HepG2 (cell line): ENCODE data around the gene RGS11. TPM values are rescaled to one million over a fixed set of nuclear protein-coding genes. Genes with fewer than 3 reads are reported as not detected.

ENCODE experiments used
- ATAC-seq: fragments of 200-7000 bp; cut with Tn5 transposase; 3 replicates; pipeline ENCODE4 v1.9.1; 2020; ENCODE audit warnings: mild to moderate bottlenecking, moderate library complexity
- BruUV-seq: library from RNA; stranded (reverse); fragments of 400-500 nt; replicated peaks from 2 replicates; lab custom pipeline; 2021; lab: Mats Ljungman, UMichigan
- CTCF ChIA-PET: fragments of 300-600 bp; formaldehyde crosslinking; extraction: SDS; loops from one replicate; lab custom pipeline; 2021; ENCODE audit warnings: low total read pairs, inconsistent platforms, low intra/inter-chr PET ratio; lab: Yijun Ruan, JAX
- POLR2A ChIA-PET: fragments of 350-600 bp; sonication (Branson Sonifier 250); formaldehyde crosslinking; loops from one replicate; lab custom pipeline; 2020; ENCODE audit warnings: antibody characterized with exemption, inconsistent platforms; lab: Yijun Ruan, JAX
- DNase-seq: peaks from one replicate; pipeline ENCODE4 v3.0.0-alpha.2; 2015; ENCODE audit warnings: low spot score
- FAIRE-seq: peaks from 3 replicates; lab custom pipeline; 2011; peaks lifted over from hg19 to GRCh38; lab: Jason Lieb, UNC
- H2AFZ ChIP-seq: one replicate; pipeline ENCODE4 v1.6.1; 2011; ENCODE audit warnings: low read length, inconsistent platforms
- H3K27ac ChIP-seq: fragments of 300-600 bp; 3 replicates; pipeline ENCODE4 v1.8.0; 2011; ENCODE audit warnings: mixed run types, mild to moderate bottlenecking, mixed read lengths, low read length, inconsistent platforms; ENCODE audit not compliant: insufficient read depth; ENCODE audit errors: extremely low read length
- H3K27me3 ChIP-seq, 2 experiments: fragments of 200-600 bp in 1 of 2; 2 replicates in 1 of 2; 3 replicates in 1 of 2; pipeline versions ENCODE4 v1.6.0 to v1.8.0; 2011; ENCODE audit warnings: low read length in 2 of 2, mild to moderate bottlenecking in 2 of 2, moderate library complexity in 2 of 2, inconsistent platforms in 1 of 2; ENCODE audit not compliant: insufficient read depth in 2 of 2, control insufficient read depth in 1 of 2
- H3K36me3 ChIP-seq, 2 experiments: fragments of 200-600 bp in 1 of 2; replicated peaks in 1 of 2; 2 replicates in 1 of 2; 3 replicates in 1 of 2; pipeline versions ENCODE4 v1.5.1 to v1.8.0; 2011; ENCODE audit warnings: low read length in 2 of 2, inconsistent platforms in 1 of 2; ENCODE audit not compliant: insufficient read depth in 2 of 2, control insufficient read depth in 1 of 2
- H3K4me1 ChIP-seq: 2 replicates; pipeline ENCODE4 v1.5.1; 2012; ENCODE audit warnings: low read length, inconsistent platforms; ENCODE audit not compliant: insufficient read depth
- H3K4me2 ChIP-seq: 2 replicates; pipeline ENCODE4 v1.6.0; 2011; ENCODE audit warnings: low read depth, low read length, inconsistent platforms
- H3K4me3 ChIP-seq, 3 experiments: fragments of 200-600 bp in 1 of 3; sonication (generic), shearing (Covaris generic) in 1 of 3; replicated peaks in 1 of 3; 2 replicates each; pipeline ENCODE4 v1.5.1; 2011 to 2016; ENCODE audit warnings: low read length in 3 of 3, inconsistent platforms in 2 of 3, low read depth in 2 of 3, mild to moderate bottlenecking in 2 of 3, control low read depth in 1 of 3, mixed read lengths in 1 of 3; ENCODE audit not compliant: insufficient read depth in 1 of 3
- H3K79me2 ChIP-seq: one replicate; pipeline ENCODE4 v1.6.1; 2011; ENCODE audit warnings: low read length, inconsistent platforms; ENCODE audit not compliant: insufficient read depth
- H3K9ac ChIP-seq: 2 replicates; pipeline ENCODE4 v1.6.0; 2011; ENCODE audit warnings: mild to moderate bottlenecking, low read depth, low read length, inconsistent platforms; ENCODE audit not compliant: insufficient read depth
- H3K9me3 ChIP-seq: 2 replicates; pipeline ENCODE4 v1.5.1; 2012; ENCODE audit warnings: mild to moderate bottlenecking, low read length
- H4K20me1 ChIP-seq: 2 replicates; pipeline ENCODE4 v1.6.0; 2011; ENCODE audit warnings: inconsistent platforms, mild to moderate bottlenecking, low read length, moderate library complexity; ENCODE audit not compliant: insufficient read depth
- AFF4 ChIP-seq: sonication (generic); formaldehyde crosslinking; IDR thresholded peaks from 2 replicates; pipeline ENCODE4 v1.4.0; 2020; ENCODE audit warnings: missing genetic modification reagents
- ARID2 ChIP-seq: sonication (generic); formaldehyde crosslinking; IDR thresholded peaks from 2 replicates; pipeline ENCODE4 v1.8.1; 2022; ENCODE audit warnings: mild to moderate bottlenecking, missing genetic modification reagents, borderline replicate concordance
- MAFF ChIP-seq: IDR thresholded peaks from 2 replicates; pipeline ENCODE4 v1.6.1; 2011; ENCODE audit warnings: low read depth, low read length, improper control_type of control experiment
- MEIS1 ChIP-seq: sonication (generic); formaldehyde crosslinking; IDR thresholded peaks from 2 replicates; pipeline ENCODE4 v1.9.0; 2021; ENCODE audit warnings: mild to moderate bottlenecking, missing genetic modification reagents, moderate library complexity, borderline replicate concordance
- POGZ ChIP-seq: sonication (generic); formaldehyde crosslinking; IDR thresholded peaks from 2 replicates; pipeline ENCODE4 v1.4.0; 2020; ENCODE audit warnings: mild to moderate bottlenecking, missing genetic modification reagents
- PREB ChIP-seq: sonication (generic); formaldehyde crosslinking; IDR thresholded peaks from 2 replicates; pipeline ENCODE4 v1.4.0; 2020; ENCODE audit warnings: missing genetic modification reagents
- REST ChIP-seq, 2 experiments: IDR thresholded peaks; 2 replicates each; pipeline ENCODE4 v1.6.1; 2011 to 2012; ENCODE audit warnings: low read length in 2 of 2, borderline replicate concordance in 1 of 2, low read depth in 1 of 2, mild to moderate bottlenecking in 1 of 2, moderate library complexity in 1 of 2
- TGIF2 ChIP-seq: IDR thresholded peaks from 2 replicates; pipeline ENCODE4 v1.6.1; 2016; ENCODE audit warnings: control low read depth, missing compliant biosample characterization
- ZMYM2 ChIP-seq: sonication (generic); formaldehyde crosslinking; IDR thresholded peaks from 2 replicates; pipeline ENCODE4 v1.8.0; 2022; ENCODE audit warnings: mild to moderate bottlenecking, missing genetic modification reagents
- ZNF121 ChIP-seq: sonication (generic); formaldehyde crosslinking; IDR thresholded peaks from 2 replicates; pipeline ENCODE4 v1.5.0; 2020; ENCODE audit warnings: mild to moderate bottlenecking, missing genetic modification reagents
- ZNF292 ChIP-seq: sonication (generic); formaldehyde crosslinking; IDR thresholded peaks from 2 replicates; pipeline ENCODE4 v1.8.1; 2022; ENCODE audit warnings: mild to moderate bottlenecking, low read depth, missing genetic modification reagents, borderline replicate concordance
- ZNF441 ChIP-seq: sonication (generic); formaldehyde crosslinking; IDR thresholded peaks from 2 replicates; pipeline ENCODE4 v1.7.0; 2021; ENCODE audit warnings: missing genetic modification reagents, borderline replicate concordance
- ZNF549 ChIP-seq: sonication (generic); formaldehyde crosslinking; IDR thresholded peaks from 2 replicates; pipeline ENCODE4 v1.5.0; 2020; ENCODE audit warnings: missing genetic modification reagents
- ZNF589 ChIP-seq: sonication (generic); formaldehyde crosslinking; conservative IDR thresholded peaks from 2 replicates; pipeline ENCODE4 v1.8.0; 2022; ENCODE audit warnings: mild to moderate bottlenecking, moderate library complexity, missing genetic modification reagents
- WGBS: methylation state at CpG from one replicate; pipeline ENCODE4 v1.1.6; 2017; ENCODE audit warnings: low lambda C conversion rate; 5-methylcytosine and 5-hydroxymethylcytosine counted together
- in situ Hi-C: cut with HindIII; loops from 2 replicates; pipeline ENCODE4 v1.10.0; 2017; ENCODE audit warnings: low pct_unique_long_range_greater_than_20kb; ENCODE audit not compliant: extremely low pct_ligation_motif_present
- intact Hi-C: fragments of 100-400 bp; cut with micrococcal nuclease; formaldehyde crosslinking; loops from one replicate; pipeline ENCODE4 v1.10.0; 2022; ENCODE audit not compliant: unreplicated experiment
- polyA plus RNA-seq, 8 experiments: library from polyadenylated mRNA; depleted of rRNA in 3 of 8; stranded (reverse) in 7 of 8; unstranded in 1 of 8; fragments of >200 nt; fragmentation: Illumina TruSeq in 4 of 8; extraction: Trizol in 4 of 8; gene quantifications; 2 replicates each; pipeline versions ENCODE4 v1.2.1 to v1.2.3, GENCODE V29; 2011 to 2016; ENCODE audit warnings: low read depth in 4 of 8, missing spikeins in 1 of 8, mixed read lengths in 1 of 8; ENCODE audit not compliant: insufficient read depth in 1 of 8
- total RNA-seq, 5 experiments: library from RNA; depleted of rRNA; stranded (reverse); fragments of >200 nt; fragmentation: Illumina TruSeq; extraction: Trizol; gene quantifications; 2 replicates each; pipeline ENCODE4 v1.2.3, GENCODE V29; 2016; ENCODE audit warnings: low read depth in 1 of 5

The RGS11 gene
- total and polyA plus RNA-seq, 2 of the 13 experiments (the other 11 are each of a cell fraction or from before 2014, with no cell fraction given) = 0.11 TPM; not detected in 1

- TF ChIP-seq PREB = no peak
- no peak for TF ChIP-seq ZNF292 (CRISPR knock-in tag)
- TF ChIP-seq AFF4 (CRISPR knock-in tag) = no peak
- 0 out of 2 replicates have a peak, but pooled peaks have one; percentile 8 for TF ChIP-seq ZNF589
- TF ChIP-seq MAFF = peak; percentile 91
- TF ChIP-seq ZNF121 (CRISPR knock-in tag) = 0 out of 2 replicates have a peak, but pooled peaks have one; percentile 3
Observed at GRCh38 chr16:228151-228851, 47.4 kb downstream of the RGS11 start (continued).

GRCh38 chr16:220021-220420 lies 55.7 kb downstream of the RGS11 start:
- Histone ChIP-seq H2AFZ (no peak overlapping the region), H4K20me1 (peaks cover 5% of the 10 kb centered on the region; the same call in 1 of the 2 replicates), H3K79me2 (peaks cover 25% of the 10 kb centered on the region), H3K4me2 (no peak overlapping the region), H3K27ac (no peak overlapping the region), H3K4me3 (no peak overlapping the region), H3K4me1 (peaks cover 7% of the 10 kb centered on the region; the same call in 1 of the 2 replicates), H3K27me3 (no peaks in the 10 kb centered on the region), H3K36me3 (peaks cover 26 to 74% of the 10 kb centered on the region in 2 experiments; a peak in 4 of 5 replicates), H3K9ac (no peak overlapping the region), H3K9me3 (no peaks in the 10 kb centered on the region)
- no peak for FAIRE-seq
- ChIA-PET CTCF (no interaction called here), POLR2A (interaction anchor here (2.3 kb wide), 1 partner anchor 8 kb away, joined by 11 read pairs; no protein-coding TSS in a partner anchor)
- WGBS = 96% methylated on average over 4 of the region's 4 CpGs
- no peak for DNase-seq
- no TSS peak for BruUV-seq
- intact Hi-C loops (no loop called here), in situ Hi-C loops (no loop called here)
- no peak for ATAC-seq
- TF ChIP-seq POGZ (CRISPR knock-in tag) = no peak
- no peak for TF ChIP-seq ZMYM2 (CRISPR knock-in tag)
- TF ChIP-seq ZNF441 (CRISPR knock-in tag) = no peak
- TF ChIP-seq TGIF2 (CRISPR knock-in tag) = no peak
- no peak for TF ChIP-seq MEIS1 (CRISPR knock-in tag)
- no peak for TF ChIP-seq ZNF549 (CRISPR knock-in tag)
- TF ChIP-seq ARID2 (CRISPR knock-in tag) = no peak
- TF ChIP-seq REST (IDR thresholded peaks at IDR 0.05; ENCODE audit: borderline replicate concordance in 1 of 2, low read depth in 1 of 2, low read length in 2 of 2) = no peak
